ENCODE data around the gene KRTAP5-3.
"Not testable (repeated sequence)": the region's sequence is repeated elsewhere in the genome, so short reads cannot be mapped to it uniquely, and the experiment has no call there.

KRTAP5-3 gene

GRCh38 chr11:1618231-1618630, 10.0 kb upstream of the KRTAP5-3 start:
- H3K27ac Mint-ChIP-seq = no peak overlapping the region
- H3K4me1 Mint-ChIP-seq = peaks cover 2% of the 10 kb centered on the region
- H3K4me3 Mint-ChIP-seq = no peak overlapping the region

GRCh38 chr11:1607901-1608300, 362 bp downstream of the KRTAP5-3 start:
- not testable (repeated sequence) for ATAC-seq (ENCODE audit: low read depth); DNase-seq (ENCODE audit: low spot score in 2 of 2); H3K27me3 Mint-ChIP-seq; H3K27ac Mint-ChIP-seq; H3K9me3 Mint-ChIP-seq; H3K36me3 Mint-ChIP-seq; H3K4me3 Mint-ChIP-seq
- peaks cover 17% of the 10 kb centered on the region for H3K4me1 Mint-ChIP-seq

More at GRCh38 chr11:1618231-1618630, 10.0 kb upstream of the KRTAP5-3 start:
- ATAC-seq (ENCODE audit: low read depth) (no peak), DNase-seq (ENCODE audit: low spot score in 2 of 2) (no peak)
- Mint-ChIP-seq H3K9me3 (no peaks in the 10 kb centered on the region), H3K27me3 (peaks cover 22% of the 10 kb centered on the region), H3K36me3 (no peaks in the 10 kb centered on the region)

GRCh38 chr11:1607156-1607845, 962 bp downstream of the KRTAP5-3 start:
- DNase-seq (ENCODE audit: low spot score in 2 of 2); H3K27ac Mint-ChIP-seq; H3K36me3 Mint-ChIP-seq; H3K4me3 Mint-ChIP-seq; ATAC-seq (ENCODE audit: low read depth); H3K9me3 Mint-ChIP-seq; H3K27me3 Mint-ChIP-seq: not testable (repeated sequence)
- H3K4me1 Mint-ChIP-seq = peaks cover 17% of the 10 kb centered on the region

- H3K4me3 Mint-ChIP-seq = peak overlapping the region; percentile 73
- ATAC-seq (ENCODE audit: low read depth) = peak; percentile 91
Observed at GRCh38 chr11:1605923-1606322, 2.3 kb downstream of the KRTAP5-3 start.

GRCh38 chr11:1604711-1605110, 3.6 kb downstream of the KRTAP5-3 start:
- no peak for ATAC-seq (ENCODE audit: low read depth)
- Mint-ChIP-seq H3K9me3 (no peaks in the 10 kb centered on the region), H3K4me1 (peaks cover 26% of the 10 kb centered on the region), H3K36me3 (no peaks in the 10 kb centered on the region), H3K27me3 (no peaks in the 10 kb centered on the region), H3K4me3 (no peak overlapping the region), H3K27ac (no peak overlapping the region)
- no peak for DNase-seq (ENCODE audit: low spot score in 2 of 2)

More at GRCh38 chr11:1605923-1606322, 2.3 kb downstream of the KRTAP5-3 start:
- not testable (repeated sequence) for H3K27me3 Mint-ChIP-seq, H3K9me3 Mint-ChIP-seq, H3K36me3 Mint-ChIP-seq
- Mint-ChIP-seq H3K27ac (peak overlapping the region; percentile 94), H3K4me1 (peaks cover 22% of the 10 kb centered on the region)
- DNase-seq (ENCODE audit: low spot score in 2 of 2) = peak; percentile 49 to 60

- no peaks in the 10 kb centered on the region for H3K27me3 Mint-ChIP-seq
- no peak overlapping the region for H3K27ac Mint-ChIP-seq
- no peaks in the 10 kb centered on the region for H3K9me3 Mint-ChIP-seq
- ATAC-seq (ENCODE audit: low read depth) (no peak), DNase-seq (ENCODE audit: low spot score in 2 of 2) (no peak)
- no peaks in the 10 kb centered on the region for H3K36me3 Mint-ChIP-seq
- no peak overlapping the region for H3K4me3 Mint-ChIP-seq
- H3K4me1 Mint-ChIP-seq = peaks cover 26% of the 10 kb centered on the region
Observed at GRCh38 chr11:1604181-1604580, 4.1 kb downstream of the KRTAP5-3 start.

- no peaks in the 10 kb centered on the region for H3K27me3 Mint-ChIP-seq
- no peak for ATAC-seq (ENCODE audit: low read depth)
- no peaks in the 10 kb centered on the region for H3K36me3 Mint-ChIP-seq
- H3K4me3 Mint-ChIP-seq = no peak overlapping the region
- no peaks in the 10 kb centered on the region for H3K9me3 Mint-ChIP-seq
- peaks cover 26% of the 10 kb centered on the region for H3K4me1 Mint-ChIP-seq
- DNase-seq (ENCODE audit: low spot score in 2 of 2) = no peak
- H3K27ac Mint-ChIP-seq = no peak overlapping the region
Observed at GRCh38 chr11:1603629-1604028, 4.6 kb downstream of the KRTAP5-3 start.

- H3K36me3 Mint-ChIP-seq; H3K27ac Mint-ChIP-seq; H3K27me3 Mint-ChIP-seq; H3K9me3 Mint-ChIP-seq; DNase-seq (ENCODE audit: low spot score in 2 of 2): not testable (repeated sequence)
- peak; percentile 83 for ATAC-seq (ENCODE audit: low read depth)
- H3K4me1 Mint-ChIP-seq = peaks cover 26% of the 10 kb centered on the region
- peak overlapping the region; percentile 59 for H3K4me3 Mint-ChIP-seq
Observed at GRCh38 chr11:1601663-1602062, 6.6 kb downstream of the KRTAP5-3 start.

- ATAC-seq (ENCODE audit: low read depth) (no peak), DNase-seq (ENCODE audit: low spot score in 2 of 2) (no peak)
- H3K9me3 Mint-ChIP-seq = no peaks in the 10 kb centered on the region
- peaks cover 19% of the 10 kb centered on the region for H3K4me1 Mint-ChIP-seq
- H3K4me3 Mint-ChIP-seq = no peak overlapping the region
- no peak overlapping the region for H3K27ac Mint-ChIP-seq
- H3K36me3 Mint-ChIP-seq = peaks cover 5% of the 10 kb centered on the region
- H3K27me3 Mint-ChIP-seq = peaks cover 6% of the 10 kb centered on the region
Observed at GRCh38 chr11:1600626-1601025, 7.6 kb downstream of the KRTAP5-3 start.

GRCh38 chr11:1598816-1599215, 9.4 kb downstream of the KRTAP5-3 start:
- DNase-seq (ENCODE audit: low spot score in 2 of 2) (no peak), ATAC-seq (ENCODE audit: low read depth) (no peak)
- Mint-ChIP-seq H3K36me3 (peaks cover 5% of the 10 kb centered on the region), H3K27ac (no peak overlapping the region), H3K4me3 (no peak overlapping the region), H3K9me3 (no peaks in the 10 kb centered on the region), H3K27me3 (peaks cover 6% of the 10 kb centered on the region), H3K4me1 (peaks cover 25% of the 10 kb centered on the region)

- H3K27me3 Mint-ChIP-seq; ATAC-seq (ENCODE audit: low read depth); DNase-seq (ENCODE audit: low spot score in 2 of 2); H3K36me3 Mint-ChIP-seq; H3K27ac Mint-ChIP-seq; H3K4me3 Mint-ChIP-seq; H3K9me3 Mint-ChIP-seq: not testable (repeated sequence)
- peaks cover 22% of the 10 kb centered on the region for H3K4me1 Mint-ChIP-seq
Observed at GRCh38 chr11:1598406-1598805, 9.9 kb downstream of the KRTAP5-3 start.

- Mint-ChIP-seq H3K9me3 (no peaks in the 10 kb centered on the region), H3K36me3 (peaks cover 5% of the 10 kb centered on the region), H3K4me1 (peaks cover 19% of the 10 kb centered on the region), H3K4me3 (no peak within 1 kb of the TSS), H3K27me3 (peaks cover 6% of the 10 kb centered on the region), H3K27ac (no peak within 1 kb of the TSS)
- ATAC-seq (ENCODE audit: low read depth) = no peak
- no peak for DNase-seq (ENCODE audit: low spot score in 2 of 2)
Observed at GRCh38 chr11:1597994-1598380, 10.3 kb downstream of the KRTAP5-3 start, which contains the start of gene KRTAP5-2. Gene KRTAP5-2, minus strand, starts transcription at chr11:1598294. Its CDS starts 44 bp downstream, at chr11:1598250.

- Mint-ChIP-seq H3K4me3 (no peak overlapping the region), H3K9me3 (no peaks in the 10 kb centered on the region), H3K27ac (no peak overlapping the region), H3K27me3 (peaks cover 6% of the 10 kb centered on the region), H3K36me3 (peaks cover 5% of the 10 kb centered on the region), H3K4me1 (peaks cover 18% of the 10 kb centered on the region)
- DNase-seq (ENCODE audit: low spot score in 2 of 2) = no peak
- ATAC-seq (ENCODE audit: low read depth) = no peak
Observed at GRCh38 chr11:1597331-1597993, 10.8 kb downstream of the KRTAP5-3 start.

GRCh38 chr11:1596576-1597121, 11.6 kb downstream of the KRTAP5-3 start:
- H3K36me3 Mint-ChIP-seq; H3K4me3 Mint-ChIP-seq; ATAC-seq (ENCODE audit: low read depth); DNase-seq (ENCODE audit: low spot score in 2 of 2); H3K27me3 Mint-ChIP-seq; H3K27ac Mint-ChIP-seq; H3K9me3 Mint-ChIP-seq: not testable (repeated sequence)
- H3K4me1 Mint-ChIP-seq = peaks cover 15% of the 10 kb centered on the region
